Stimulated activated CD8-positive, alpha-beta memory T cell treated with anti-CD3 and anti-CD28 coated beads, Interleukin-4, amount 100 ng/mL, for 48 hours (primary cell): Measurements from ENCODE around the gene STX2.
A peak's percentile ranks its signal among the peaks of the same experiment; 100 is the strongest.
"Not testable (repeated sequence)": the region's sequence is repeated elsewhere in the genome, so short reads cannot be mapped to it uniquely, and the experiment has no call there.

Experiments used
- DNase-seq: peaks from one replicate; pipeline ENCODE4 v3.0.0-alpha.2; 2020

The STX2 gene

DNA sequence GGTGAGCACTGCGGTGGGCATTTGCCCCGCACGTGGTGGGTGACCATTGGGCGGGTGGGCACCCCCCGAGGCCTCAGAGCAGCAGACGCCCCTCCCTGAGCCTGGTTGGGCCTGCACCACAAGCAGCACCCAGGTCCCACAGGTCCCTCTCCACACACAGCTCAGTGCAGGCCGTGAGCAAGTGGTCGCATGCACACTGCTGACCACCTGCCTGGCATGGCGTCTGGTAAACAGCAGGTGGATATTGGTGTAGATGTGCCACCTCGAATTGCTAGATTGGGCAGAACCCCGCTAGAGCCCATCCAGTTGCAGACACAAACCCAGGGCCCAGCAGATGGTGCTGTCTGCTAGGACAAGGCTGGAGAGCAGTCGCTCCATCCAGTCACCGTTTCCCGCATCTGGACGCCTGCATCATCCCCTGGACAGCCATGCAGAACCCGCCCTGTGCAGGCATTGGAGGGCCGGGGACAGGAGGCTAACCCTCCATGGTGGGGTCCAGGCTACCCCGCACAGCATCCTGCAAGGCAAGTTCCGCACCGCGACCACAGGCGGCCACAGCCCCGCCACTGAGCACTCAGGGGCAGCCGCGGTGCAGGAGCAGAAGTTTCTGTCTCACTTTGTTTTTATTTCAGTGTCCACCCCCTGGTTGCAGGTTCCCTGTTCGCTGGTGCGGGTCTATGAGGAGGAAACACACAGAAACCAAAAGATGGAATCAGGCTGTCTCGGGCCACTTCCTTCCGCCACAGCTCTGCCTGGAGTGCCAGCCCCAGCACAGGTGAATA is 77.3 kb downstream of the STX2 start:
- peak; percentile 78 for DNase-seq

GRCh38 chr12:130754234-130754901 is 84.7 kb downstream of the STX2 start:
- DNase-seq: no peak

GRCh38 chr12:130752692-130753230 is 86.3 kb downstream of the STX2 start:
- no peak for DNase-seq

- DNase-seq: not testable (repeated sequence)
These were observed 87.0 kb downstream of the STX2 start for GRCh38 chr12:130752037-130752436.

DNA sequence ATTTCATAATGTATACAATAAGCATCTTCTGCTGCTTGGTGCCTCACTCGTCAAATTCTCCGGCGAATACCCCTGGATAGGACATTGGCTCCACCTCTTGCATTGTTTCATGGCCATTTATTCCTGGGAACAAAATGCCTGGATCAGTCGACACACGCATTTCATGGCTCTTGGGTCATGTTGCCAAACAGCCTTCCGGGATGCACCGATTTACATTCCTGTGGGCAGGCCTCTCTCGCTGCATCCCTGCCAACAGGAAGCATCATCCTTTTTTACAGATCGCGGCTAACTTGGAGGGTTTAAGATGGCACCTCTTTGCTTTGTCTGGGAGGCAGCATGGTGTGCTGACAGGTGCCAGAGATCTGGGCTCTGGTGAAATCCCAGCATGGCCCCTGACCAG is 90.3 kb downstream of the STX2 start:
- no peak for DNase-seq

GRCh38 chr12:130747867-130748740 is 90.9 kb downstream of the STX2 start:
- peak; percentile 91 for DNase-seq

DNA sequence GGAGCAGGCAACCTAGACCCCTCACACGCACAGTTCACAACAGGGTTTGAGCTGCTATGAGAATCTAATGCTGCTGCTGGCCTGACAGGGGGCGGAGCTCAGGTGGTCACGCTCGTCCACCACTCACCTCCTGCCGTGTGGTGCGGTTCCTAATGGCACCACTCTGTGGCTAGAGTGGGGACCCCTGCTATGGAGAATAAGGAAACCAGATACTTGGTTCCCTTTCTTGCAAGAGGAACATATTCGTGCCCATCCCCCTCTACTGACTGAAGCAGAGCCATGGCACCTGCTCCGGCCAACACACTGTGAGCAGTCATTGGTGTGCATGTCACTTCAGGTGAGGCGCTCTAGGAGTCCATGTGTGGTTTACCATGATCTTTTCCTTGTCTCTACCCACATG is 92.5 kb downstream of the STX2 start:
- DNase-seq: no peak

GRCh38 chr12:130745921-130746320 is 93.1 kb downstream of the STX2 start:
- no peak for DNase-seq

- DNase-seq: no peak
These were observed 94.8 kb downstream of the STX2 start for GRCh38 chr12:130744274-130744673.

GRCh38 chr12:130743606-130744005 is 95.4 kb downstream of the STX2 start:
- no peak for DNase-seq

DNA sequence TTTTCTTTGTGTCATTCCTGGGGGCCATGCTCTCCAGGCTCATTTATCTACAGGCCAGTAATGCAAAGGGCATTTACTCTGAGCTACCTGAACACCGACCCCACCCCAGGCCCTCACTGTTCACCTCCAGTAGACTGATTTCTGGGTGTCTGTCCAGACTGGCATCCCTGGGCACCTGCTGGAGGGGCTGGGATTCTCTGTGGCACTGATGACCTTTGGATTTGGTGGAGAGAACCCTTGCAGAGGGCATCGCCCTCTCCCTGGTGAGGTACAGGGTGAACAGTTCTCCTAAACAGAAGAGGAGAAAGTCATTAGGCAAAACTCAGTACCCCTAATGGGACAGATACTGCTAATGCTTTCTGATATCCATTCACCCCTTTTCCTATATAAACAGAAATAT is 95.9 kb downstream of the STX2 start:
- DNase-seq: no peak

- DNase-seq: no peak
These were observed 96.3 kb downstream of the STX2 start for GRCh38 chr12:130742716-130743115.

- DNase-seq: no peak
These were observed 96.9 kb downstream of the STX2 start for GRCh38 chr12:130742112-130742511.
